22Rv1 (cell line): Measurements from ENCODE around the gene NTN4.

Source experiments
- ZFX ChIP-seq: fragments of 450-650 bp; IDR thresholded peaks from 2 replicates; pipeline ENCODE4 v1.6.1; 2017; ENCODE audit warnings: antibody characterized with exemption, borderline replicate concordance
- TF ChIP-seq, protein P1 (sequence below): fragments of 450-650 bp; IDR thresholded peaks from 2 replicates; pipeline ENCODE4 v1.5.1; 2017; ENCODE audit warnings: mild to moderate bottlenecking

DNA sequence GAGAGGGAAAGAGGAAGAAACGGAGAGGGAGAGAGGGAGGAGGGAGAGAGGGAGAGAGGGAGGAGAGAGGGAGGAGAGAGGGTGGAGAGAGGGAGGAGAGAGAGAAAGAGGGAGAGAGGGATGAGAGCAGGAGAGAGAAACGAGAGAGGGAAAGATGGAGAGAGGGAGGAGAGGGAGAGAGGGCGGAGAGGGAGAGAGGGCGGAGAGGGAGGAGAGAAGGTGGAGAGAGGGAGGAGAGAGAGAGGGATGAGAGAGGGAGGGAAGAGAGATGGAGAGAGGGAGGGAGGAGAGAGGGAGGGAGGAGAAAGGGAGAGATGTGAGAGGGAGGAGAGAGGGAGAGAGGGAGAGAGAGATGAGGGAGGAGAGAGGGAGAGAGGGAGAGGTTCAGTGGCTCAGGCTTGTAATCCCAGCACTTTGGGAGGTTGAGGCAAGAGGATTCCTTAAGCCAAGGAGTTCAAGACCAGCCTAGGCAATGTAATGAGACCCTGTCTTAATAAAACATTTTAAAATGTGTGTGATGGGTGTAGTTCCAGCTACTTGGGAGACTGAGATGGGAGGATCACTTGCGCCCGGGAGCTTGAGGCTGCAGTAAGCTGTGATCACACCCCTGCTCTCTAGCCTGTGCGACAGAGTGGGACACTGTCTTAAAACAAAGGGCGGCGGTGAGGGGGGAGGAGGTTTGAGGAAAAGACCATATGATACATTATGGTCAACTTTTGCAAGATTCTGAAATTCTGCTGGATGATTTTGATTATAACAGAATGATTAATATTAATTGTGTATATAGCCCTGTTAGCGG is 46.9 kb upstream of the NTN4 start:
- TF ChIP-seq, protein P1, sequence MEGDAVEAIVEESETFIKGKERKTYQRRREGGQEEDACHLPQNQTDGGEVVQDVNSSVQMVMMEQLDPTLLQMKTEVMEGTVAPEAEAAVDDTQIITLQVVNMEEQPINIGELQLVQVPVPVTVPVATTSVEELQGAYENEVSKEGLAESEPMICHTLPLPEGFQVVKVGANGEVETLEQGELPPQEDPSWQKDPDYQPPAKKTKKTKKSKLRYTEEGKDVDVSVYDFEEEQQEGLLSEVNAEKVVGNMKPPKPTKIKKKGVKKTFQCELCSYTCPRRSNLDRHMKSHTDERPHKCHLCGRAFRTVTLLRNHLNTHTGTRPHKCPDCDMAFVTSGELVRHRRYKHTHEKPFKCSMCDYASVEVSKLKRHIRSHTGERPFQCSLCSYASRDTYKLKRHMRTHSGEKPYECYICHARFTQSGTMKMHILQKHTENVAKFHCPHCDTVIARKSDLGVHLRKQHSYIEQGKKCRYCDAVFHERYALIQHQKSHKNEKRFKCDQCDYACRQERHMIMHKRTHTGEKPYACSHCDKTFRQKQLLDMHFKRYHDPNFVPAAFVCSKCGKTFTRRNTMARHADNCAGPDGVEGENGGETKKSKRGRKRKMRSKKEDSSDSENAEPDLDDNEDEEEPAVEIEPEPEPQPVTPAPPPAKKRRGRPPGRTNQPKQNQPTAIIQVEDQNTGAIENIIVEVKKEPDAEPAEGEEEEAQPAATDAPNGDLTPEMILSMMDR, result no peak
- TF ChIP-seq ZFX, result no peak
